Brain microvascular endothelial cell (primary cell): ENCODE data around the gene CYP3A4.
"Not testable (repeated sequence)": the region's sequence is repeated elsewhere in the genome, so short reads cannot be mapped to it uniquely, and the experiment has no call there.

Experiments
- DNase-seq: peaks from one replicate; pipeline ENCODE4 v3.0.0-alpha.2; 2020
- H3K27ac ChIP-seq: fragments of 250-450 bp; sonication (Bioruptor Pico); 2 replicates; pipeline ENCODE4 v1.5.1; 2020; ENCODE audit warnings: mild to moderate bottlenecking, moderate library complexity
- H3K27me3 ChIP-seq: fragments of 250-450 bp; sonication (Bioruptor Pico); replicated peaks from 2 replicates; pipeline ENCODE4 v1.5.1; 2020; ENCODE audit warnings: mild to moderate bottlenecking
- H3K36me3 ChIP-seq: fragments of 250-450 bp; sonication (Bioruptor Pico); replicated peaks from 2 replicates; pipeline ENCODE4 v1.5.1; 2020; ENCODE audit warnings: mild to moderate bottlenecking
- H3K4me3 ChIP-seq: 2 replicates; pipeline ENCODE4 v1.5.1; 2011; ENCODE audit warnings: low read depth, mild to moderate bottlenecking, control low read depth, low read length, moderate library complexity
- in situ Hi-C: cut with HindIII; loops from 2 replicates; pipeline ENCODE4 v1.10.0; 2017; ENCODE audit warnings: low sequenced_read_pairs, low pct_ligation_motif_present
- TF ChIP-seq, protein P1 (sequence below): IDR thresholded peaks from 2 replicates; pipeline ENCODE4 v1.5.1; 2011; ENCODE audit warnings: low read depth, mild to moderate bottlenecking, moderate library complexity, low read length, control low read depth, inconsistent platforms; ENCODE audit errors: missing control alignments

Gene CYP3A4

DNA sequence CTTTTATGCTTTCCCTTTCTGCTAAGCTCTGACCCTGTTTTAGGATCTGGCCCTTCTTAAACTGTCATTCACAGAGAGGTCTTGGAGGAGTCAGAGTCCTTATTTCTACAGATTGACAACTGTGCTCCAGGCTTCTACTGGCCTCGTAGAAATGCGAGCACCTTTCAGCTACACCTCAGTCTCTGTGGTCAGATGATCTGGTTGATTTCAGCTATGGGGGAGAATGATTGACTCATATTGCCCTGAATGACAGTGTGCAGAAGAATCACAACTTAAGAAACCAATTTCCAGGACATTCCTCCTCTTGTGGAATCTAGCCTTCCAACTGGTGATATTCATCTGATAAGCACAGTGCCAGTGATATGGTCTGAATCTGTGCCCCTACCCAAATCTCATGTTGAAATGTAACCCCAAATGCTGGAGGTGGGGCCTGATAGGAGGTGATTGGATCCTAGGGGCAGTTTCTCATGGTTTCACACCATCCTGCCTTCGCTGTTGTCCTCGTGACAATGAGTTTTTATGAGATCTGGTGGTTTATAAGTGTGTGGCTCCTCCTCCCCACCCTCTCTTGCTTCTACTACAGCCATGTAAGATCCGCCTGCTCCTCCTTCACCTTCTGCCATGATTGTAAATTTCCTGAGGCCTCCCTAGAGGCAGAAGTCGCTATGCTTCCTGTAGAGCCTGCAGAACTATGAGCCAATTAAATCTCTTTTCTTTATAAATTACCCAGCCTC is 35.0 kb downstream of the CYP3A4 start:
- H3K4me3 ChIP-seq: no peak overlapping the region
- no peak for DNase-seq
- in situ Hi-C loops: no loop called here
- H3K27ac ChIP-seq: no peak overlapping the region
- TF ChIP-seq, protein P1, sequence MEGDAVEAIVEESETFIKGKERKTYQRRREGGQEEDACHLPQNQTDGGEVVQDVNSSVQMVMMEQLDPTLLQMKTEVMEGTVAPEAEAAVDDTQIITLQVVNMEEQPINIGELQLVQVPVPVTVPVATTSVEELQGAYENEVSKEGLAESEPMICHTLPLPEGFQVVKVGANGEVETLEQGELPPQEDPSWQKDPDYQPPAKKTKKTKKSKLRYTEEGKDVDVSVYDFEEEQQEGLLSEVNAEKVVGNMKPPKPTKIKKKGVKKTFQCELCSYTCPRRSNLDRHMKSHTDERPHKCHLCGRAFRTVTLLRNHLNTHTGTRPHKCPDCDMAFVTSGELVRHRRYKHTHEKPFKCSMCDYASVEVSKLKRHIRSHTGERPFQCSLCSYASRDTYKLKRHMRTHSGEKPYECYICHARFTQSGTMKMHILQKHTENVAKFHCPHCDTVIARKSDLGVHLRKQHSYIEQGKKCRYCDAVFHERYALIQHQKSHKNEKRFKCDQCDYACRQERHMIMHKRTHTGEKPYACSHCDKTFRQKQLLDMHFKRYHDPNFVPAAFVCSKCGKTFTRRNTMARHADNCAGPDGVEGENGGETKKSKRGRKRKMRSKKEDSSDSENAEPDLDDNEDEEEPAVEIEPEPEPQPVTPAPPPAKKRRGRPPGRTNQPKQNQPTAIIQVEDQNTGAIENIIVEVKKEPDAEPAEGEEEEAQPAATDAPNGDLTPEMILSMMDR: no peak
- H3K36me3 ChIP-seq: no peaks in the 10 kb centered on the region
- H3K27me3 ChIP-seq: peaks cover under 1% of the 10 kb centered on the region

DNA sequence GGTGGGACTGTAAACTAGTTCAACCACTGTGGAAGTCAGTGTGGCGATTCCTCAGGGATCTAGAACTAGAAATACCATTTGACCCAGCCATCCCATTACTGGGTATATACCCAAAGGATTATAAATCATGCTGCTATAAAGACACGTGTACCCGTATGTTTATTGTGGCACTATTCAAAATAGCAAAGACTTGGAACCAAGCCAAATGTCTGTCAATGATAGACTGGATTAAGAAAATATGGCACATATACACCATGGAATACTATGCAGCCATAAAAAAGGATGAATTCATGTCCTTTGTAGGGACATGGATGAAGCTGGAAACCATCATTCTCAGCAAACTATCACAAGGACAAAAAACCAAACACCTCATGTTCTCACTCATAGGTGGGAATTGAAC is 37.1 kb downstream of the CYP3A4 start:
- DNase-seq, H3K27ac ChIP-seq, H3K27me3 ChIP-seq, in situ Hi-C loops, H3K36me3 ChIP-seq, H3K4me3 ChIP-seq: not testable (repeated sequence)

DNA sequence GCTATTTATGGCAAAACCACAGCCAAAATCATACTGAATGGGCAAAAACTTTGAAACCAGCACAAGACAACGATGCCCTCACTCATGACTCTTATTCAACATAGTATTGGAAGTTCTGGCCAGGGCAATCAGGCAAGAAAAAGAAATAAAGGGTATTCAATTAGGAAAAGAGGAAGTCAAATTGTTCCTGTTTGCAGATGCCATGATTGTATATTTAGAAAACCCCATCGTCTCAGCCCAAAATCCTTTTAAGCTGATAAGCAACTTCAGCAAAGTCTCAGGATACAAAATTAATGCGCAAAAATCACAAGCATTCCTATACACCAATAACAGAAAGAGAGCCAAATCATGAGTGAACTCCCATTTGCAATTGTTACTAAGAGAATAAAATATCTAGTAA is 38.6 kb downstream of the CYP3A4 start:
- H3K27me3 ChIP-seq, H3K27ac ChIP-seq, DNase-seq, in situ Hi-C loops, H3K4me3 ChIP-seq, H3K36me3 ChIP-seq: not testable (repeated sequence)

DNA sequence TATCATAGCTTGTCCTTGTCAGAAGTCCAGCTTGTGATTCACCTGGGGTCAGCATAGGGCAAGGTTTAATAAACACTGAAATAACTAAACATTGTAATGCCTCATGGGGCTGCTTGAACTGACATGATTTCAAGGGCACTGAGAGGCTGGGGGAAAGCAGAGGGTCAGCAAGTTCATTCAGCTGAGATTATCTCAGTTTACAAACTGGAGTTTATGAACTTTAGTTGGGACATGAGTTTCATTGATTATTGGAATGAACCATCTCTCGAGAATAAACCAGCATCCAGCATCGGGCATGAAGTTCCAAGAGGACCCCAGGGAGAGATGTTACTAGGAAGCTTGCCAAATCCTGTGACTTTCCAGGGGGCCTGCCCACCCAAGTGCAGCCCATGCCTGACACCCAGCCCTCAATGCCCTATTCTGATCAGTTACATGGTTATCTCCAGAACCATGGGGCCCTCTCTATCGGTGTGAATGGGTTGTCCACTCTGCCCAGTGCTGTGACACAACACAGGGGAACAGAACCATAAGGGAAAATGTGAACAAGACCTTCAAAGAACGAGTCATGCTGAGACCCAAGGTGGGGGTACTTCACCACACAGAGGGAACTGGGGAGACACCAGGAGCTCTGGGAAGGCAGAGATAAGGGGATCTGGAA is 41.1 kb downstream of the CYP3A4 start:
- H3K27me3 ChIP-seq: peaks cover 3% of the 10 kb centered on the region
- no peaks in the 10 kb centered on the region for H3K36me3 ChIP-seq
- no peak overlapping the region for H3K27ac ChIP-seq
- no peak for DNase-seq
- TF ChIP-seq, protein P1: no peak
- in situ Hi-C loops: no loop called here
- H3K4me3 ChIP-seq: no peak overlapping the region

DNA sequence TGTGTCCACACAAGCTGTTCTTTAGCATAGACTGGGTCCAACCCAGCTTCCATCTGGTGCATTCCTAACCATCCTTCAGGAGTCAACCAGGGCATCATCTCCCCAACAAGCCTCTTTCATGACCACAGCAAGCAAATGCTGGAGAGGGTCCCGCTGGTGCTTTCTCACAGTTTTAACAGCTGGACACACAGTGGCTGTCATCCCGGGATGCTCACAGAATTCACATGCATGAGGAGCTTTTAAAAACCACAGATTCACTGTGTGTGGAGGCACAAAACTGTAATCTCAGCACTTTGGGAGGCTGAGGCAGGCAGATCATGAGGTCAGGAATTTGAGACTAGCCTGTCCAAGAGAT is 42.6 kb downstream of the CYP3A4 start:
- no peak overlapping the region for H3K4me3 ChIP-seq
- TF ChIP-seq, protein P1: no peak
- H3K27me3 ChIP-seq: peaks cover 3% of the 10 kb centered on the region
- no peak overlapping the region for H3K27ac ChIP-seq
- DNase-seq: no peak
- no peaks in the 10 kb centered on the region for H3K36me3 ChIP-seq
- in situ Hi-C loops: no loop called here

DNA sequence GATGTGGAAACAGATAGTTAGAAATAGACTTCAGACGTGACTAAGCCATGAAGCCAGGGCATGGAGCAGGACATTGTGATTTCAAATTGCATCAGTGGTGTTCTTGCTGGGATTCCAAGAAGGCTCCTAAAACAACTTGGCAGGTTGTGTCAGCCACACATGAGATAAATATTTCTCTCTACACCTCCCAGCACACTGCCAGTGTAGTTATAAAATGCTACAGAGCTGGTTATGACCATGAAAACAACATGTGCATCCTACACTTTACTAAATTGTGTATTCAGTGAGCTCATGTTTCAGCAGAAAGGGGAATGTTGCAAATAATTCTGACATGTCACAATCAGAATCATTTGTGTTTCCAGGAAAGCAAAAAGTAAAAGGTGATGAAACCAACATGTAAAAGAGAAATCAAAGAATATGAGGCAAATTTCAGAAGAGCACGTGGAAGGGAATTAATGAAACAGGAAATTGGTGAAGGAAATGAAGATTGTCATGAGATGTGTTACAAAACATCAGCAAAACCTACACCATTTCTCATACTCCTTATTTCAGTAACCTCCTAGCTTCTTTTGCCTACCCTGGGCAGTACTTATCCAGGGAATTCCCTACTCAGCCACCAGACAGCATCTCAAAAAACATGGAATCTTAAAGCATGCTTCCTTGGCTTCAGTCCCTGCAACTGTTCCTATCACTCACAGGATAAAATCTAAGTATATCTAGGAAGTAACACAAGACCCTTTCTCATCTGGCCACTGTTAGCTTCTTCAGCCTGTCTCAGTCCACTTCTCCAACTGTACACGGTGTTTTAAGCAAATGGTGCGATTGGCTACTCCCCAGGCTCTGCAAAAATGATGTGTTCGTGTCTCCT is 43.2 kb downstream of the CYP3A4 start:
- TF ChIP-seq, protein P1: no peak
- H3K27me3 ChIP-seq: peaks cover 3% of the 10 kb centered on the region
- no peaks in the 10 kb centered on the region for H3K36me3 ChIP-seq
- no peak overlapping the region for H3K27ac ChIP-seq
- in situ Hi-C loops: no loop called here
- DNase-seq: no peak
- no peak overlapping the region for H3K4me3 ChIP-seq
